A549 treated with CORT108297 at 1 μM for 4 hours (cell line): ENCODE measurements around the gene SETD2. TPM values are rescaled to one million over a fixed set of nuclear protein-coding genes. Genes with fewer than 3 reads are reported as not detected.

Experiments
- total RNA-seq: library from RNA; stranded (reverse); fragments of 200-300 nt; extraction: Qiagen RNA extraction; gene quantifications from 5 replicates; pipeline ENCODE4 v1.2.3, GENCODE V29; 2022

SETD2 gene, protein sequence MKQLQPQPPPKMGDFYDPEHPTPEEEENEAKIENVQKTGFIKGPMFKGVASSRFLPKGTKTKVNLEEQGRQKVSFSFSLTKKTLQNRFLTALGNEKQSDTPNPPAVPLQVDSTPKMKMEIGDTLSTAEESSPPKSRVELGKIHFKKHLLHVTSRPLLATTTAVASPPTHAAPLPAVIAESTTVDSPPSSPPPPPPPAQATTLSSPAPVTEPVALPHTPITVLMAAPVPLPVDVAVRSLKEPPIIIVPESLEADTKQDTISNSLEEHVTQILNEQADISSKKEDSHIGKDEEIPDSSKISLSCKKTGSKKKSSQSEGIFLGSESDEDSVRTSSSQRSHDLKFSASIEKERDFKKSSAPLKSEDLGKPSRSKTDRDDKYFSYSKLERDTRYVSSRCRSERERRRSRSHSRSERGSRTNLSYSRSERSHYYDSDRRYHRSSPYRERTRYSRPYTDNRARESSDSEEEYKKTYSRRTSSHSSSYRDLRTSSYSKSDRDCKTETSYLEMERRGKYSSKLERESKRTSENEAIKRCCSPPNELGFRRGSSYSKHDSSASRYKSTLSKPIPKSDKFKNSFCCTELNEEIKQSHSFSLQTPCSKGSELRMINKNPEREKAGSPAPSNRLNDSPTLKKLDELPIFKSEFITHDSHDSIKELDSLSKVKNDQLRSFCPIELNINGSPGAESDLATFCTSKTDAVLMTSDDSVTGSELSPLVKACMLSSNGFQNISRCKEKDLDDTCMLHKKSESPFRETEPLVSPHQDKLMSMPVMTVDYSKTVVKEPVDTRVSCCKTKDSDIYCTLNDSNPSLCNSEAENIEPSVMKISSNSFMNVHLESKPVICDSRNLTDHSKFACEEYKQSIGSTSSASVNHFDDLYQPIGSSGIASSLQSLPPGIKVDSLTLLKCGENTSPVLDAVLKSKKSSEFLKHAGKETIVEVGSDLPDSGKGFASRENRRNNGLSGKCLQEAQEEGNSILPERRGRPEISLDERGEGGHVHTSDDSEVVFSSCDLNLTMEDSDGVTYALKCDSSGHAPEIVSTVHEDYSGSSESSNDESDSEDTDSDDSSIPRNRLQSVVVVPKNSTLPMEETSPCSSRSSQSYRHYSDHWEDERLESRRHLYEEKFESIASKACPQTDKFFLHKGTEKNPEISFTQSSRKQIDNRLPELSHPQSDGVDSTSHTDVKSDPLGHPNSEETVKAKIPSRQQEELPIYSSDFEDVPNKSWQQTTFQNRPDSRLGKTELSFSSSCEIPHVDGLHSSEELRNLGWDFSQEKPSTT (N-terminal part only)
- total RNA-seq: 15.7 to 25.4 TPM (median 17.7 TPM) in 5 replicates

DNA sequence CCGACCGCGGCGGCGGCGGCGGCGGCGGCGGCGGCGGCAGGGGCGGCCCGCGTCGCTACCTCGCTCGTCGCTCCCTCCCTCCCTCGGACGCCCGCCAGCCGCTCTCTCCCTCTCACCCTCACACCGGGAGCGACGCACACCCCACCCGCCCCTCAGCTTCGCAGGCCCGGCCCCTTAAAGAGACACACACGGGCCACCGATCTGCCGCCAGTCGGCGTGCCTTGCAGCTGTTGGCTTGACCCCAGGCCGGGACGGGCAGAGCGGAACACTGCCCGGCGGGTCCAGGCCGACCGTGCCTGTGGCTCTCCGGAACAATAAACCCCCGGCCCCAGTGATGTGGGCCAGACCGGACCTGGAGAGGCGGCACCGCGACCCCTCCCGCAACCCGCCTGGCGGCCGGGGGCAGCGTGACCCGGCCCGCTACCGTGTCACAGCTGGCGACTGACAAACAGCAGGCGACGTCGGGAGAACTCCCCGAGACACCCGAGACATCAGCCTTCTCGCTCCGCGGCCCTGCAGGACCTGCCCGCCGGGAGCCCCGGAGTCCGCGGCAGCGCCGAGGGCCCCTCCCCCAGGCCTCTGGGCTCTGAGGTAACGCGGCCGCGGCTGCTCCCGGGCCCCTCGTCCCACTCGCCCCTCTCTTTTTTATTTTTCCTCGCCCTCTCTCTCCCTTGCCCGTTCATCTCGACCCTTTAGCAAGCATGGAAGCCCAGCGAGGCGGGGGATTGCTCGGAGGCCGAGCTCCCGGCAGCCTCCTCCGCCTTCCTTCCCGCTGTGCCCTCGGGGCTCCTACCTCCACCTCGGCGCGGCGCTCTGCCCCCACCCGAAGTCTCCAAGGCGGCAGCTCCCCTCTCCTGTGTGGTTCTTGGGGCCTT lies at the start of gene SETD2:
TSS of gene SETD2 (minus strand) at position 107 of the 875 bp plus-strand sequence. CDS start 189 bp downstream, outside the sequence.

DNA sequence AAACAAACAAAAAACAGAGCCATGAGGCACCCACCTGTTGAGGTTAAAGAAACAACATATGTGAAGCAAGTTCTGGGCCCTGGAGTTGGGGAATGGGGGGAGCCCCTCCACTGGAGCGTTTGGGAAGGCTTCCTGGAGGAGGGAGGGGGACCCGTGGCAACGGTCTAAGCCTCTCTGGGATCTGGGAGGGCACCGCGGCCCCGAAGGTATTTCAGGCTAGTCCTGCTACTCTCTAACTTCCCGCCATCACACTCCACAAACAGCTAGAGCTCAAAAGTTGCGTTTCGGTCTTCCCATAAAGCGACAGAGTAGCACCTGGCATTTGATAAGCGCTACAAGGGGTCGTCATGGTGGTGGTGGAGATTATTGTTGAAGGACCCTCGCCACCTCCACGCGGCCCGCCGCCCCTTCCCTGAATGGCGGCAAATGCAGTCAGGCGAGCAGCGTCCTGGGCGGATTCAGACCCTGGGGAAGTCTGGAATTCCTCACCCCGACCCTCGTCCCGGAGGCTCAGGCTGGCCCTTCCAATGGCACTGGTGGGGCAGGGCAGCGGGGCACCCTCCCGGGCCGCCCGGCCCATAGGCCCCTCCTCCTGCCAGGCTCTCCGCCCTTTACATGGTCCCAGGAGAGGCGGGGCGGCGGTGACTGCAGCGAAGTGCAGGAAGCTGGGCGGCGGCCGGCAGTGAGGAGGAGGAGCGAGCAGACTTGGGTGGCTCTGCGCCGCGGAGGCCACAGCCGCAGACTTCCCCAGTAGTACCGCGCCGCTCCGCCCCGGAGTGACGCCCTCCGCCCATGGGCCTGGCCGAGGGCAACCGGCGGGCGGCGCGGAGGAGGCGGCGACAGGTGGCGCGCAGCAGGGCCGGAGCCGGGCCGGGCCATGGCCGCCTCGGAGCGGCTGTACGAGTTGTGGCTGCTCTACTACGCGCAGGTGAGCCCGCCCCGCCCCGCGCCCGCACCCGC lies 184.6 kb downstream of the SETD2 start, which contains the start of gene NBEAL2:
TSS of gene NBEAL2 (plus strand) at position 682 of the 960 bp plus-strand sequence. CDS start at position 878, 196 bp downstream.

DNA sequence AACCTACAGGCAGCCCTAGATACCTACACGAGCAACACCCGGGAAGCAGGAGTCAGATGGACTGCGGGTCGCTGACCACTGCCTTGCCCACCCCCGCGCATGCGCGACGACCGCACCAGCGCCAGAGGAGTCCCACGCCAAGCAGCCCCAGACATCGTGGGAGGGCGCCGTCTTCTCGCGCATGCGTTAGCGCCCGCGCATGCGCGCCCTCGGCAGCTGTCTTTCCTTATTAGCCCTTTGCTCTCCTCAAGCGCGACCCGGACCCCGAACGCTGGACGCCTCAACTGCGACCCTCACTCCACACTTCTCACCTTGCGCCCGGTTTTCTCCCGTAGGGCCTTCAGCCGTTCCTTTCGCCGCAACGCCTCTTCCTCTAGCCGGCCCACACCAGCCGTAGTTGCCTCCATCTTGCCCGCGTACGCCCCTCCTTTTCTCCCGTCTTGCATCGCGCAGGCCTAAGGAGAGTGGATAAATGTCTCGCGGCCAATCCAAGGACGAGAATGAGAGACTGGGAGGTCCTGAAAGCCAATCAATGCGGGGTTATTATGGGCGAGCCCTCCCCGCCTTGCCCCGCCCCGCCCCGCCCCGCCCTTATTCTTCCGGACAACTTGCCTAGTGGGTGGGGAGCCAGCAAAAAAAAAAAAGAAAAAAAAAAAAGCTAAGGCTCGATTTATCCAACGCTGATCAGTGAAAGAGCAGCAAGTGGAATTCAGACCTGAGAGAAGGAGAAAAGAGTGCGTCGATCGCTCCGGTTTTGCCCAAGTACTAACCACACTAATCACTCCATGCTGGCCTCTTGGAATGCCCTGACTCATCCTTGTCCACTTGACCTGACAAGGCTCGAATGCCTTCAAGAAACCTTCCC lies 187.4 kb downstream of the SETD2 start, which contains the start of gene CCDC12:
TSS of gene CCDC12 (minus strand) at position 420 of the 865 bp plus-strand sequence. CDS start at position 407, 13 bp downstream.

Other genes starting within 250 kb of the SETD2 start
- 52.9 to 86.3 TPM (median 56.5 TPM) in 5 replicates for gene CCDC12, start 187.4 kb downstream of the SETD2 start, total RNA-seq
- gene NBEAL2, start 184.4 kb downstream of the SETD2 start, total RNA-seq: 42.2 to 72.6 TPM (median 61.1 TPM) in 5 replicates
- gene KIF9, start 118.7 kb upstream of the SETD2 start, total RNA-seq: 18.4 to 23.4 TPM (median 20.7 TPM) in 5 replicates
- gene KLHL18, start 118.8 kb upstream of the SETD2 start, total RNA-seq: 15.7 to 20.1 TPM (median 19.0 TPM) in 5 replicates
- 22.5 to 25.3 TPM (median 24.1 TPM) in 5 replicates for gene PTPN23, start 216.9 kb upstream of the SETD2 start, total RNA-seq